ENCODE measurements around the gene PRKCA. TPM values are rescaled to one million over a fixed set of nuclear protein-coding genes. Genes with fewer than 3 reads are reported as not detected.
"Not testable (repeated sequence)": the region's sequence is repeated elsewhere in the genome, so short reads cannot be mapped to it uniquely, and the experiment has no call there.

The PRKCA gene
- total RNA-seq, 1 donor from 2014 or later, result 14.9 TPM

- no peak for DNase-seq (ENCODE audit: low spot score)
Measured at GRCh38 chr17:66381701-66382362, 79.4 kb downstream of the PRKCA start.

GRCh38 chr17:66383333-66383732 is 80.9 kb downstream of the PRKCA start:
- DNase-seq (ENCODE audit: low spot score), result no peak

- no peak for DNase-seq (ENCODE audit: low spot score)
Measured at GRCh38 chr17:66386498-66387351, 84.3 kb downstream of the PRKCA start.

GRCh38 chr17:66387392-66387981 is 85.1 kb downstream of the PRKCA start:
- DNase-seq (ENCODE audit: low spot score), result no peak

GRCh38 chr17:66392783-66393437 is 90.5 kb downstream of the PRKCA start:
- no peak for DNase-seq (ENCODE audit: low spot score)

DNA sequence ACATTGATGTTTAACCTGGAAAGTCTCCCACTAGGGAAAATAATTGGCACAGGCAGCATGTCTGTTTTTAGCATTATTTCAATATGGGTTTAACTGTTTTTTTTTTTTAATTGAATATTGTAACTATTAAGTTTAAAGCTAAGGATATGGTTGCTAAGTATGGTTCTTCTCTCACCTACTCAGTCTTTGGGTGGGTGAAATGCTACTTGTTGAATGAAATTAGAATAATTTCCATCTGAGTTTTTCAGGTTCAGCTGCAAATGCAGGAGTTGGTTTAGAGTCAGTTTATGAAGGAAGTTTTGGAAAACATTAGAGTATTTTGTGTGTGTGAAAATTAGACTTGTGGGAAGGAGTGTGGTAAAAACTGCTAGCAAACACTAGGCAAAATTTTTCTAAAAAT is 93.5 kb downstream of the PRKCA start:
- DNase-seq (ENCODE audit: low spot score), result no peak

GRCh38 chr17:66397486-66397885 is 95.1 kb downstream of the PRKCA start:
- DNase-seq (ENCODE audit: low spot score), result no peak

- DNase-seq (ENCODE audit: low spot score), result no peak
Measured at GRCh38 chr17:66398059-66398458, 95.6 kb downstream of the PRKCA start.

DNA sequence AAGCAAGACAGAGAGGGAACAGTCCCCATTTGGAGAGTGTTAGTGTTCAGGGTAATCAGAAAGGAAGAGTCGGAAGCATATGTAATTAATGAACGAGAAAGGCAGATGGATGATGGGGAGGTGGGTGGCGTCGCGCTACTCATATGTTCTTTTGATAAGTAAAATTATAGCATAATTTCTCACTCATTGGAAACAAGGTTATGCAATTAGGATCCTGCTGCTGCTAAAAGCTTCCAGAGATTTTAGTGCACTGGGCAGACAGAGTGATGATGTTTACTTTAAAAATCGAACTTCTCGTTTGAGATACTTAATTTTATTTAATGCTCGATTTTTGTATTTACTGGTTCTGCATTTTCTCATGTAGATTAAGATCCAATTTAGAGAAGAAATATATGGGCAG is 96.2 kb downstream of the PRKCA start:
- no peak for DNase-seq (ENCODE audit: low spot score)

GRCh38 chr17:66399441-66399840 is 97.0 kb downstream of the PRKCA start:
- no peak for DNase-seq (ENCODE audit: low spot score)

DNA sequence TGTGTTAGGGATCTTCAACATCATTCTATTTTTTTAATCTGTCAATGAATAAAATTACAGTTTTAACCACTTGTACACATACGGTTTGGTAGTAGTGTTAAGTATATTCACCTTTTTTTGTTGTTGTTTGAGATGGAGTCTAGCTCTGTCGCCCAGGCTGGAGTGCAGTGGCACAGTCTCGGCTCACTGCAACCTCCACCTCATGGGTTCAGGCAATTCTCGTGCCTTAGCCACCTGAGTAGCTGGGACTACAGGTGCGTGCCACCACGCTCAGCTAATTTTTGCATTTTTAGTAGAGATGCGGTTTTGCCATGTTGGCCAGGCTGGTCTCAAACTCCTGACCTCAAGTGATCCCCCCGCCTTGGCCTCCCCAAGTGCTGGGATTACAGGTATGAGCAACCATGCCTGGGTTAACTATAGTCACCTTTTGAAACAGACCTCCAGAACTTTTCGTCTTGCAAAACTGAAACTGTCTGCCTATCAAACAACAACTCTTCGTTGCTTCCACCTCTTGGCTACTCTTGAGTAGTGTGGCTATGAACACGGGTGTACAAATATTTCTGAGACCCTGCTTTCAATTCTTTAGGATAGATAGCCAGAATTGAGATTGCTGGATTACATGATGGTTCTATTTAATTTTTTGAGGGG is 97.8 kb downstream of the PRKCA start:
- not testable (repeated sequence) for DNase-seq (ENCODE audit: low spot score)

- no peak for DNase-seq (ENCODE audit: low spot score)
Measured at GRCh38 chr17:66400698-66401097, 98.3 kb downstream of the PRKCA start.

DNA sequence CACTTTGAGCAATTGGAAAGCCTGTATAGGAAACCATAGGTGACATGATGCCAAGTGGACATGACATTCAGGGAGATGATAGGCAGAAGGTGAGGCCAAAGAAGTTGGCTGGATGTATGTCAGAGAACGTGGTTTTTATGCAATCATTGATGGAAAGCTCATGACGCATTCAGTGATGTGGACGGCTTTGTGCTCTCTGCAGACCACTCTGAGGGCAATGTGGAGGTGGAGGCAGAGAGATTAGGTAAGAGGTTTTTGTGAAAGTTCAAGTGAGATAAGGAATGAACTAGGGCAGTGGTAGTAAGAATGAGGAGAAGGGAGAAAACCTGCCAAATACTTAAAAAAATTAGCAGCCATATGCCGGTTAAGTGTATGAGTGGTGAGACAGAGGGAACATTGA is 99.0 kb downstream of the PRKCA start:
- no peak for DNase-seq (ENCODE audit: low spot score)

GRCh38 chr17:66403846-66404556 is 101.6 kb downstream of the PRKCA start:
- no peak for DNase-seq (ENCODE audit: low spot score)

DNA sequence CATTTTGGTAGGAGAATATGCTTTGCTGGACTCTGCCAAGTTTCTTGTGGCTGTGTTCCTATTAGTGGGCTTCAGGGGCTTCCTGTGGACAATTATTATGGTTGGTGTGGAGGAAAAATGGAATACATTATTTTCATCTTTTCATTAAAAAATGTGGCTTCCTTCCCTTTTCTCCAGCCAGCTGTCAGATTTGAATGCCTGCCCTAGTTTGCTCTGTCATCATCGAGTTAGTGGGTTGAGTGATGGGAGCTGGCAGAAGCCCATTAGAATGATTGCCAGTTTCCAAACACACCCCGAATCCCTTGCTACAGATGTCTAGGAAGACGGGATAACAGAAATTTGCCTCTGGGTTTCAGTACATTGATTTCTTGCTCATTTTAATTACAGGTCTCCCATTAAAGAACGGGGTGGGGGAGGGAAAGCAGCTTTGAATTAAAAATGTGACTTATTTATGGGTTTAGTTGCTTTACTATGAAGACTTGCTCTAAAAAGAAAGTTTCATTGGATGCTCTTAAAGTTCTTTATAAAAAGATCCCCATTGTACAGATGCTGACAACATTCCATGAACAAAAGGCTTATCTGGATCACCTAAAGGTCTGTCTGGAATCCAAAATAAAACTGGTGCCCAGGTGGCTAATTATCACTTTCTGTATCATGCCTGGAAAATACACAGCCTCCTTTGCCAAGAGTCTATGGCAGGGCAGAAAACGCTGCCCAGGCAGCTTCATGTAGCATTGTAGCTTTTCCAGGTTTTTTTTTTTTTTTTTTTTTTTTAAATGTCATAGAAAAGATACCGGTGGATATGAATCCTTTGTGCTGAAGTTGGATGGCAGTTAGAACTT is 103.6 kb downstream of the PRKCA start:
- DNase-seq (ENCODE audit: low spot score), result no peak

DNA sequence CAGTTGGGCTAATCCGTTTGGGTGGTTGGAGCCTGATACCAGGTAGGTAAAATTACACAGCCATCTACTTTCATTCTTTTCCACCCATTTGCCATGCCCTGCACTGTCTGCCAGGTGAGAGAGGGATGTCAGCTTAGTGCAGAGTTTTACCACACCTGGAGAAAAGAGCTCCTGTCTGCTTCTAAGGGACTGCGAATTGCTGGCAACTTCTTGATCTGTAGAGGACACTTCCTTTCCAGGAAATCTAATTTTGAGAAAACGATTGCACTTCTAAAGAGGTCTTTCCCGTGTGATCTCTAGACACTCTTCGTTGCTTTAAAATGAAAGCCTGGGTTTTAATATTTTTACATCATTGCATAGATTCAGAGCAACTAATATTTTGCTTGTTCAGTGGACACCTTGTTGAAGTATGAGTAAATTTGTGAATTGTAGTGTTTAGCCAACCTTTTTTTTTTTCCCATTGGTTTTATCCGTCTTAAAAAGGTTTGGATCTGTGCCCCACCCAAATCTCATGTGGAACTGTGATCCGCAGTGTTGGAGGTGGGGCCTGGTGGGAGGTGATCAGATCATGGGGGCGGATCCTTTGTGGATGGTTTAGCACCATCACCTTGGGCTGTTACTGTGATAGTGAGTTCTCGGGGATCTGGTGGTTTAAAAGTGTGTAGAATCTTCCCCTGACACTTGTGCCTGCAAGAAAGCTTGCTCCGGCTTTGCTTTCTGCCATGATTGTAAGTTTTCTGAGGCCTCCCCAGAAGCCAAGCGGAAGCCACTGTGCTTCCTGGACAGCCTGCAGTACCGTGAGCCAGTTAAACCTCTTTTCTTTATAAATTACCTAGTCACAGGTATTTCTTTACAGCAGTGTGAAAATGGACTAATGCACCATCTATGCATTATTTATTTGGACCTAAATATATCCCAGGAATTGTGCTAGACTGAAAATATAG is 104.6 kb downstream of the PRKCA start:
- no peak for DNase-seq (ENCODE audit: low spot score)

- DNase-seq (ENCODE audit: low spot score), result no peak
Measured at GRCh38 chr17:66407864-66408263, 105.5 kb downstream of the PRKCA start.

- no peak for DNase-seq (ENCODE audit: low spot score)
Measured at GRCh38 chr17:66411520-66411919, 109.1 kb downstream of the PRKCA start.

Measured in mesenteric fat pad (tissue), 1 donor.